ENCODE results near the gene SLC6A4.

SLC6A4 gene

GRCh38 chr17:30235386-30236296 is at the start of gene SLC6A4:
TSS of gene SLC6A4 (minus strand) at chr17:30235697. CDS start at chr17:30221958, 13,739 bp downstream.
- H3K27ac ChIP-seq, result no peak within 1 kb of the TSS
- H3K4me3 ChIP-seq (ENCODE audit: low read depth, low read length), result peak within 1 kb of the TSS; percentile 43
- no peaks in the 10 kb centered on the region for H3K36me3 ChIP-seq (replicated peaks)
- in situ Hi-C loops (cut with HindIII; ENCODE audit: low pct_ligation_motif_present, low sequenced_read_pairs), result no loop called here
- H3K27me3 ChIP-seq (replicated peaks), result peaks cover 49% of the 10 kb centered on the region
- no peak for TF ChIP-seq CTCF (IDR thresholded peaks at IDR 0.05; ENCODE audit: low read depth, low read length, missing control alignments)
- no peak for DNase-seq

- H3K27ac ChIP-seq, result no peak overlapping the region
These were observed 43.7 kb upstream of the SLC6A4 start for GRCh38 chr17:30279156-30279555.

GRCh38 chr17:30278032-30278431 is 42.5 kb upstream of the SLC6A4 start:
- in situ Hi-C loops (cut with HindIII; ENCODE audit: low pct_ligation_motif_present, low sequenced_read_pairs), result no loop called here

More at GRCh38 chr17:30279156-30279555, 43.7 kb upstream of the SLC6A4 start:
- Histone ChIP-seq H3K27me3 (replicated peaks) (no peaks in the 10 kb centered on the region), H3K4me3 (ENCODE audit: low read depth, low read length) (no peak overlapping the region), H3K36me3 (replicated peaks) (peaks cover 11% of the 10 kb centered on the region)
- no peak for TF ChIP-seq CTCF (IDR thresholded peaks at IDR 0.05; ENCODE audit: low read depth, low read length, missing control alignments)
- no peak for DNase-seq
- in situ Hi-C loops (cut with HindIII; ENCODE audit: low pct_ligation_motif_present, low sequenced_read_pairs), result no loop called here

GRCh38 chr17:30275911-30276310 is 40.4 kb upstream of the SLC6A4 start:
- Histone ChIP-seq H3K36me3 (replicated peaks) (peaks cover 18% of the 10 kb centered on the region), H3K27me3 (replicated peaks) (no peaks in the 10 kb centered on the region), H3K4me3 (ENCODE audit: low read depth, low read length) (no peak overlapping the region), H3K27ac (no peak overlapping the region)
- no peak for TF ChIP-seq CTCF (IDR thresholded peaks at IDR 0.05; ENCODE audit: low read depth, low read length, missing control alignments)
- no peak for DNase-seq
- in situ Hi-C loops (cut with HindIII; ENCODE audit: low pct_ligation_motif_present, low sequenced_read_pairs), result no loop called here

More at GRCh38 chr17:30278032-30278431, 42.5 kb upstream of the SLC6A4 start:
- Histone ChIP-seq H3K36me3 (replicated peaks) (peaks cover 8% of the 10 kb centered on the region), H3K27me3 (replicated peaks) (no peaks in the 10 kb centered on the region), H3K27ac (no peak overlapping the region), H3K4me3 (ENCODE audit: low read depth, low read length) (no peak overlapping the region)
- peak; percentile 67 for TF ChIP-seq CTCF (IDR thresholded peaks at IDR 0.05; ENCODE audit: low read depth, low read length, missing control alignments)
- peak; percentile 68 for DNase-seq

- no peak overlapping the region for H3K4me3 ChIP-seq (ENCODE audit: low read depth, low read length)
- H3K36me3 ChIP-seq (replicated peaks), result peaks cover 20% of the 10 kb centered on the region
- DNase-seq, result no peak
These were observed 39.4 kb upstream of the SLC6A4 start for GRCh38 chr17:30274887-30275286.

More at GRCh38 chr17:30274887-30275286, 39.4 kb upstream of the SLC6A4 start:
- no peak overlapping the region for H3K27ac ChIP-seq
- in situ Hi-C loops (cut with HindIII; ENCODE audit: low pct_ligation_motif_present, low sequenced_read_pairs), result no loop called here
- TF ChIP-seq CTCF (IDR thresholded peaks at IDR 0.05; ENCODE audit: low read depth, low read length, missing control alignments), result no peak
- H3K27me3 ChIP-seq (replicated peaks), result no peaks in the 10 kb centered on the region
